ENCODE data around the gene DNAJC4.

DNA sequence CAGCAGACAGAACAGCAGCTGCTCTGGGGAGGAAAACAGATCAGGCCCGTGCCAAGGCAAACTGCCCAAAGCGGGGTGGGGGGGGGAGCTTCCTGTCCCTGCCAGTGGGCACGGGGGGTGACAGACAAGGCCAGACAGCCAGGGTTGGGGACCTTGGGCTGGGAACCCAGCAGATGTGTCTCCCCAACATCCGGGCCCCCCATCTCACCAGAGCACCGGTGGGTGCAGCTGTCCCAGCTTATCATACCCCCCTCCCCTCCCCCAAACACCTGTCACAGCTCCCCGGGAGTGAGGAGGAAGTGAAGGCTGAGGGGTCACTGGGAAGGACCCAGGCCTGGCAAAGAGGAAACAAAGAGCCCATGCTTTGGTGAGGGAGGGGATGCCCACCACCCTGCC is 15.1 kb downstream of the DNAJC4 start:
- no peak for TF ChIP-seq EZH2 (IDR thresholded peaks at IDR 0.05; ENCODE audit: low read depth)
- no peak for TF ChIP-seq CTCF (conservative IDR thresholded peaks at IDR 0.05)

Measured in PC-9 (cell line).